ENCODE measurements around the gene TAL1. TPM values are rescaled to one million over a fixed set of nuclear protein-coding genes. Genes with fewer than 3 reads are reported as not detected.

TAL1 gene
- total RNA-seq, 4 donors from 2014 or later = 3.4 to 20.5 (median 4.6) TPM

DNA sequence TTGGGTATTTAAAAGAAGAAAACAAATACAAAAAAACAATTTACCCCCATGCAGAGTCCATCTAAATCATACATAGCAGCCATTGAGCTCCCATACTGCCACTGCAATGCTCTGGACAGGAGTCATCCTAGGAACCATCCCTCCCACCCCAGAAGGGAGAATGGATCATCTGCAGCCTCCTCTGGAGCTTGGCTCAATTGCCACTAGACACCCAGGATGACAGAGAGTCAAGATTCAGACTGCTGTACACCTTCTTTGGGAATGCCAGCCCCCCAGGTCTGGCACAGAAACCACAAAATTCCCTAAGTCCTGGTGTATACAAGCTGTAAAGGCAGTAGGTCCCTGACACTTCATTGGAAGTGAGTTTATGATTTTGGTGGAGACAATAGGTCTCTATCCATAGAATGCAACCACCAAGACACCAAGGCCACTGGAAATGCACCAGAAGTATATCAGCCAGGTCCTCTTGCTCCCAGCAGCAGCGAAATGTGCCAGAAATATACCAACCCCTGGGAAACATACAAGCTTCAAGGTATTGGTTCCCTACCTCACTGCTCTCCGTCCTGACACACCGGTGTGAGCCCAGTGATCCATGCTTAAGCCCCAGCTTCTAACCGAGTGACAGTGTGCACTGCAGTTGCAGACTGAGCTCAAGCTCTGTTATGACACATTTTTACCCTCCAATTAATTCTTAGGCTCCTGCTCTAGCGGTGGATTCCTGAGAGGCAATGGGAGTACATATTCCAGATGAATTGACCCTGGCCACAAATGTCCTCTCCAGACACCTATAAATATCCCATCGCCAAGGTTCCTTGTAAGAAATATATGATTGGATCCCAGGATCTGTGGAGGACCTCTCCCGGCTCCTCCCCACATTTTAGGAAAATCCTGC, 4.4 kb downstream of the TAL1 start:
- TF ChIP-seq, protein P1, sequence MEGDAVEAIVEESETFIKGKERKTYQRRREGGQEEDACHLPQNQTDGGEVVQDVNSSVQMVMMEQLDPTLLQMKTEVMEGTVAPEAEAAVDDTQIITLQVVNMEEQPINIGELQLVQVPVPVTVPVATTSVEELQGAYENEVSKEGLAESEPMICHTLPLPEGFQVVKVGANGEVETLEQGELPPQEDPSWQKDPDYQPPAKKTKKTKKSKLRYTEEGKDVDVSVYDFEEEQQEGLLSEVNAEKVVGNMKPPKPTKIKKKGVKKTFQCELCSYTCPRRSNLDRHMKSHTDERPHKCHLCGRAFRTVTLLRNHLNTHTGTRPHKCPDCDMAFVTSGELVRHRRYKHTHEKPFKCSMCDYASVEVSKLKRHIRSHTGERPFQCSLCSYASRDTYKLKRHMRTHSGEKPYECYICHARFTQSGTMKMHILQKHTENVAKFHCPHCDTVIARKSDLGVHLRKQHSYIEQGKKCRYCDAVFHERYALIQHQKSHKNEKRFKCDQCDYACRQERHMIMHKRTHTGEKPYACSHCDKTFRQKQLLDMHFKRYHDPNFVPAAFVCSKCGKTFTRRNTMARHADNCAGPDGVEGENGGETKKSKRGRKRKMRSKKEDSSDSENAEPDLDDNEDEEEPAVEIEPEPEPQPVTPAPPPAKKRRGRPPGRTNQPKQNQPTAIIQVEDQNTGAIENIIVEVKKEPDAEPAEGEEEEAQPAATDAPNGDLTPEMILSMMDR (IDR thresholded peaks at IDR 0.05; ENCODE audit: low read depth) = no peak

DNA sequence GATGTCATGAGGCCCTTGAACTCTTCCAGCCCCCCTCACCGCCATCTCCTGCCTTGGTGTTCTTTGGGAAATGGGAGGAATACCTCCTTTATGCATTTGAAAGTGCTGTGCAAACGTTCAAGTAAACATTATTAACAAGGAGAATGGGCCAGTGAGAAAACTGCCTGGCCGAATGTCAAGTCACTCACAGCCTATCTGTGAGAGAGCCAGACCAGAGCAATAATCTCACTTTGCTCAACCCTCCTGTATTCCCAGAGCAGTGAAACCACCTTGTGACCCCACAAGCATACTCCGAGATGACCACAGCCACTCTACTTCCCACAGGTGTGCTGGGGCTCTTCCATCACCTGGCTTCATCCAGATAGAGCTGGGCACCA, 5.2 kb downstream of the TAL1 start:
- TF ChIP-seq, protein P1 (IDR thresholded peaks at IDR 0.05; ENCODE audit: low read depth) = no peak

DNA sequence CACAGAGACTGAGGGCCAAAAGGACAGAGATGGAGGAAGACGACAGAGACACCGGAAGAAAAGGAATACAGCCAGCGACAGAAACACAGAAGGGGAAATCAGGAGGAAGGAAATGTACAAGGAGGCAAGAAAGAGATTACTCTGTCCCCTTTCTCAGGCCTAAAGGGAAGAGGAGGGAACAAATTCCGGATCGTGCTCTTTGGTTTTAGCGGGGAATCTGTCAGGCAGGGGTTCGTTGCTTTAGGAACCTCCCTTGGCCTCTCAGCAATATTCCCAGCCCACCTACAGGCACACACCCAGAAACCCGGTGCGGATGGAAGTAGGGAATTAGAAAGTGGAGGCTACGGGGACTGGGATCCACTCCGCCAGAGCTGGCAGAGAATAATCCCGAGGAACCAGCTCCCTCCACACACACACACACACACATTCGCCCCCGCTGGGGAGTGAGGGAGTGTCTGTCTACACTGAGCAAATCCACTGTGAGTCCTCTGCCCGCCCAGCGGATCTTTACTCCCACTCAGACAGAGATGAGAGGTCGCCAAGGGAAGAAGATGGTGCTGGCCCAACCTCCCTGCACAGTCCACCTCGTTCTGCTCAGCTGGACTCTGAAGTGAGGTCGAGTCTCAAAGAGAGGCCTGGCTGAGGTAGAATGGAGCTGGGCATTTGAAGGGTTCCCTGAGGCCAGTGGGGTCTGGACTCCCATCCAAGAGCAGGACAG, 5.7 kb downstream of the TAL1 start:
- TF ChIP-seq, protein P1 (IDR thresholded peaks at IDR 0.05; ENCODE audit: low read depth) = no peak

DNA sequence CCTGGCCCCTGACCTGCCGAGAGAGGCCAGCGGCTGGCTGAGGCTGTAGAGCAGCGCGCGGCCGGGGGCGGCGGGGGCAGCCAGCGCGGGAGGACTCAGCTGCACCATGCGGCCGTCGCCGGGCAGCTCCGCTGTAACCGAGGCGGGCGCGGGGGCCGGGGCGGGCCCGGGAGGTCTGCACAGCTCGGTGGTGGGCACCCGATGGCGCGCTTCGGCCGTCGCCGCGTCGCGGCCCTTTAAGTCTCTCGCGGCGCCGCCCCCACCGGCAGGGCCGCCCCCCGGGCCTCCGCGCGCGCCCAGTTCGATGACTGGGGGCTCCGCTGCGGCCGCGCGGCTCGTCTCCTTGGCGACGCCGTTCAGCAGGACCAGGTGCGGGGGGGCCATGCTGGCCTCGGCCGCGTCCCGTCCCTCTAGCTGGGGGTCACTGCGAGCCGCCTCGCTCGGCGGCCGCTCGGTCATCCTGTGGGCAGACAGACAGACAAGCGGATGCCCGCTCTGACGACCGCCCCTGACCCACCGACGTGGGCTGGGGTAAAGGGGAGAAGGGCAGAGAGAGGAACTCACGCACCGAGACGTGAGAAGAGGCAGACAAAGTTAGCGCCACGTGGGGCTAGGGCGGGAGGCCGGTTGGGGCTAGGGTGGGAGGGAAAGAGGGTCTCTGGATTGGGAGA, 6.5 kb downstream of the TAL1 start:
- TF ChIP-seq, protein P1 (IDR thresholded peaks at IDR 0.05; ENCODE audit: low read depth) = no peak

DNA sequence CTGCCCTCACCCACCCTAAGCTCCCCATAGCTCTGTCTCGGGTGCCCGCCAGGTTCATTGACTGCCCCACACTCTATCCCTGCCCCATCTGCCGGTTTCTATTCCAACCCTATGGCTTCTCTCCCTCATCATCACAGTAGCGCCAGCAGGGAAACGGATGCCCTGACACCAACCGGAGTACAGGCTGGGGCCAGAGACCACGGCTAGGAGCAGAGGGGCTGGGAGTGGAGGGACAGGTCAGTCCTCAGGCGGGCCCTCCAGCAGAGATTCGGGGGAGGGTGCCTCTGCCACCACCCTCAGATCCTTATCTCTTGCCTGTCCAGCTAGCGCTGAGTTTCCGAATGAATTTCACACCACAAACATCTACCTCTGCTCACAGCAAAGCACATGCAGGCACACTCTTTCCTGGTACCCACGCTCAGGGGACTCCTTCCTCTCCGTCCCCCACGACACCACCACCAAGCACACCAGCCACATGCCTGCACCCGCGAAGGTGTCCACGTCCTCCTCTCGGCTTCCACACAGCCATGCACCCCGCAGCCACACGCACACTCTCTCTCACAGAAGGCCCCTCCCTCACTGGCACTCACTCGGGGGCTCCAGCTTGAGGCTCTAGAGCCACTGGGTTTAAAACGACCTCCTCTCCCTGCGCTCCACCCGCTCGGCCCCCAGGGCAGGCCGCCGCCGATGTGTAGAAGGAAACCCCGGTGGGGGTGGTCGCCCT, 7.2 kb downstream of the TAL1 start:
- TF ChIP-seq, protein P1 (IDR thresholded peaks at IDR 0.05; ENCODE audit: low read depth) = no peak

DNA sequence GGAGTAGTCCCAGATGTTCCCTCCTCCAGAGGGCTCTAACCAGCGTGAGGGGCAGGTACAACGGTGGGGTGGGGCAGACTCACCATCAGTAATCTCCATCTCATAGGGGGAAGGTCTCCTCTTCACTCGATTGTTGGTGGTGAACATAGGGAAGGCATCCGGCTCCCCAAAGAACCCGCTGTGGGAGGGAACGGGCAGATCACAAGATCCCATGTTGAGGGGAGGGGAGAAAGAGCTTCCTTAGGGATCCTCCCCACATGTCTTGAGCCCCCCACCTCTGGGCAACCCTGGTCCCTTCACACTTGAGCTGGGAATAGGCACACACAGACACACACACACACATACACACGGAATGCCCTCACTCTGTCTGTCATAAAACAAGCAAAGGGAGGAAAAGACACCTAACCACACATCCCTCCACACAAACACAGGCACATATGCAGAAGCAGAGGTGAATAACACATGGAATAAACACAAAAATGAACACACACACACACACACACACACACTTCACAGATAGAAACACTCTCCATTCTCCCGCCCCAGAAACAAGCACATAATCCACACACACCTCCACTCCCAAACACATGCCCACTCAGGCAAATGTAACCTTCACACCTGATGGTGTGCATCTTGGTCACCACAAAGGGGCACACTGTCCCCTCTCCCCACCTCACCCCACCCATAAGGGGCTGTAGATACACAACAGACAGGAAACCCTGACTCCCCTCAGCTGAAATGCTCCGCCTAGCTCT, 7.9 kb downstream of the TAL1 start:
- TF ChIP-seq, protein P1 (IDR thresholded peaks at IDR 0.05; ENCODE audit: low read depth) = no peak

Measured in subcutaneous adipose tissue (tissue), 4 donors.